Measurements from ENCODE around the gene PCSK5.

Gene PCSK5

GRCh38 chr9:76370396-76371023 is 480.0 kb downstream of the PCSK5 start:
- no peak for DNase-seq

DNA sequence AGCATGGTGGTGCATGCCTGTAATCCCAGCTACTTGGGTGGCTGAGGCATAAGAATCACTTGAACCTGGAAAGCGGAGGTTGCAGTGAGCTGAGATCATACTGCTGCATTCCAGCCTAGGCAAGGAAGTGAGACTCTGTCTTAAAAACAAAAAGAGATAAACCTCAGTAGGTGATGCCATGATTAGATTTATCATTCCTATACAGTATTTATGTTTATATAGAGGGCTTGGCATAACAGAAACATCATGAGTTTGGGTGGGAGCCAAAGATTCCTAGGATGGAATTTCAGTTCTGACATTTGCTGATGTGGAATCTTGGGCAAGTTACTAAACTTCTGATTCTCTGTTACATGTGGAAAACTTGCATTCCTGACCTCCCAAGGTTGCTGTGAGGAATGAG is 481.4 kb downstream of the PCSK5 start:
- no peak for DNase-seq

GRCh38 chr9:76372336-76372735 is 481.9 kb downstream of the PCSK5 start:
- DNase-seq: no peak

DNA sequence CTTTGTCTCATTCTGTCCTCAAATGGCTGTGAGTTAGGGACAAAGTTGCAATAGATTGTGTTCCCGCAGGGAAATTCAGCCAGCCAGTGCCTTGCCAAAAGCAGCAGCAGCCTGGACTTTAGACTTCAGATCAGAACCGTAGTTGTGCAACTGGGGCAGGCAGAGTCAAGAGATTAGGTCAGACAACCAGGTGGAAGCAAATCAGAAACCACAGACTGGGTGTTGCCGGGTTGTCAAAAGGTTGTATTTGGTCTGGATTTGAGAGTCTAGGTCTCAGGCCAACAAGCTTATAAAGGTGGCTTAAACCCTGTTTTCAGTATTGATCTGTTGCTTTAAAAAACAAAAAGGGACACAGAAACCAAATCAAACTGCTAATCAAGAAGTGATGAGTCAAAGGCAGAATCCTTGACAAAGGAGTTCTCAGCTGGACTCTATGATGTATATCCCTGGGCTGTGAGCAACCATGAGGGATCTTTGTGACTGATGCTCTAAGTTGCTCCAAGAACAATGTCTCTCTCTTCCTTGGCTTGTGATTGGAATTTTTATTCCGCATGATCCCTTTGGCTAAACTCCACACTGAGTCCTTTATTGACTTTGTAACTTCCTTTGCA is 482.8 kb downstream of the PCSK5 start:
- DNase-seq: no peak

GRCh38 chr9:76373784-76374474 is 483.5 kb downstream of the PCSK5 start:
- DNase-seq: no peak

GRCh38 chr9:76374783-76375559 is 484.5 kb downstream of the PCSK5 start:
- no peak for DNase-seq

DNA sequence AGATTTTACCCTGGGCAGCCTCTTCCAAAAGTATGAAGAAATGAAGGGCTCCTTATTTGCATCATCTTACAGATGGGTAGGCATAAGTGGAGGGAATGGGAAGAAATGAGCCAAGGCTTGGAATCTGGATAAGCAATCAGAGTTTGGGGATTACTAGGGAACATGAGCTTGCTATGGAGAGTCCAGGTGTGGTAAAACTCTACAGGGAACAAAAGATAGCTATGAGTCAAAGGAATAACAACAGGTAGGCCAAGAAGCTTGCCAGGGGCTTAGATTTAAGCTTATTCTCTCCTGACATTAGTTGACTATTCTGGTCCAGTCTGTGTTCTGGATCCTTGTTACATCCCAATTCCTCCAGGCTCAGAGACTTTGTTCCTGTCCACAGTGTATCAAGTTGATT is 487.3 kb downstream of the PCSK5 start:
- no peak for DNase-seq

- no peak for DNase-seq
These were observed 488.0 kb downstream of the PCSK5 start for GRCh38 chr9:76378367-76379073.

DNA sequence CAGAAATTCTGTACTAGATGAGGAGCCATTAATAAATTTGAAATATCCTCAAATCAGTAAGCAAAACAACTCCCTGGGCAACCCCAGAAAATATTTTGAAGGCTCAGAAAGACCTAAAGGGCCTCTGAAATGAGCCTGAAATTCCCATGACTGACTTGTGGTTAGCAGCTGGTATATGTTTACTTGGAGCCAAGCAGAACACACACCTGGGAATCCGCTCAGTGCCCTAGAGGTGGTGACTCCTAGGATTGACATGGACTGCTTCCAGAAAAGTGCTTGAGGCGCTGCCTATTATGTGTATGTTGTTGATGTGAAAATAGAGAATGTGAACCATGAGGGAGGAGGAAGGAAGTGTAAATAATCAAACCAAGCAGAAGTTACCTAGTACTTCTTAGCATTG is 489.0 kb downstream of the PCSK5 start:
- no peak for DNase-seq

DNA sequence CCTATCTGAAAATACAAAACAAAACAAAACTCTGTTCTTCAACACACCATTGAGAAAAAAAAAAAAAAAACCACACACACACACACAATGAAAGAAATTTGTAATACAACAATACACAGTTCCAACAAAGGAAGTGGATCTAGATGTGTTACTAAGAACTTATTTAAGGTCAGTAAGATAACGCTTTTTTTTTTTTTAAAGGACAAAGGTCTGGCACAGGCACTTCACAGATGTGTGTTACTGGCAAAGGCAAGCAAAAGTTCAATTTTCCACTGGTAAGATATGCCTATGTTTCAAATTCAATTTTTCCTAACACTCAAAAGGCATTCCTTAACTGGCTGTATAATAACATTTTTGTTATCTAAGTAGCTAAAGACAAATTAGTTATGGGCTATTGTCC is 500.2 kb downstream of the PCSK5 start:
- no peak for DNase-seq

DNA sequence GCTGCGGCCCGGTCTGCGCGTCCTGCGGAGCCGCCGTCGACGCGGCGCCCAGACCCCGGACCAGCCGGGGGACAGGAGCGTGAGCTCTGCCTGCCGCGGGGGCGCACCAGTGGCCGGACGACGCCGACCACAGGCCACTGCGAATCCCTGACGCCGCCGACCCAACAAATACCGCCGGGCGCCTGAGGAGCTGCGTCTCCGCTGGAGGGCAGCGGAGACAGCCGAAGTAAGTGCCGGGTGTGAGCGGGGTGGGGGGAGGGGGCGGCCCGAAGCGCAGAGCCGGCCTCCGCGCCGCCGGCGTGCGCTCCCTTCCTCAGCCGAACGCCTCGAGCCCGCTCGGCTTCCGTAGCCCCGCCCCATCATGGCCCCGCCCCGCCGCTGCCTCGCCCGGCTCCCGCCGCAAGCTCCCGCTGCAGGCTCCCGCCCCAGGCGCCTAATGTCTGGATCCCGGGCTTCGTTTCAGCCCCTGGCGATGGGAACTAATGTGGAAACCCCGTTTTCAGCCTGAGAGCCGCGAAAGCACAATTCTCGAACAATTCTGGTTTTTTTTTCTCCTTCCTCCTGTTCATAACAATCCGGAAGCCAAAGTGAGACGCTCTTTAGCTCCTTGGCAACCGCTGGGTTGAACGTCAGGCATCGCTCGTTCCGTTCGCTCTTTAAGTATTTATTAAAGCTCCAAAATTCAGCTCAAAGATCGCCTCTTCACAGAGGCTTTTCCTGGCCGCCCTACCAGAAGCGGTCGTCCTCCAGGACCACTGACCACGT is 503.9 kb downstream of the PCSK5 start, which contains the start of gene RFK:
TSS of gene RFK (minus strand) at position 232 of the 765 bp plus-strand sequence. CDS start 255 bp downstream, outside the sequence.
- DNase-seq: peak; percentile 98

DNA sequence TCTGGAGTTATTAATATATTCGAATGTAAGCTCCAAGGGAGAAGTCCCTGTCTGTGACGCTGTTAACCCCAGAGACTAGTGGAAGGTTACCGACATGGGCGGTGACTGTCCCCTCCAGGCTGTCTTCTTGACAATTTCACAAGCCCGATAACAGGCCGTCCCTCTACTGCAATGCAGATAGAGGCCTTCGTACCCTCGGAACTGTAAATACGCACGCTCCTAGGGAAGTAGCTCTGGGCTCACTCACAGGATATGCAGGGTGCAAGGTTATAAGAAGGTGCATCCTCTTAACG is 504.4 kb downstream of the PCSK5 start:
- DNase-seq: no peak

GRCh38 chr9:76395381-76395780 is 504.9 kb downstream of the PCSK5 start:
- DNase-seq: no peak

DNA sequence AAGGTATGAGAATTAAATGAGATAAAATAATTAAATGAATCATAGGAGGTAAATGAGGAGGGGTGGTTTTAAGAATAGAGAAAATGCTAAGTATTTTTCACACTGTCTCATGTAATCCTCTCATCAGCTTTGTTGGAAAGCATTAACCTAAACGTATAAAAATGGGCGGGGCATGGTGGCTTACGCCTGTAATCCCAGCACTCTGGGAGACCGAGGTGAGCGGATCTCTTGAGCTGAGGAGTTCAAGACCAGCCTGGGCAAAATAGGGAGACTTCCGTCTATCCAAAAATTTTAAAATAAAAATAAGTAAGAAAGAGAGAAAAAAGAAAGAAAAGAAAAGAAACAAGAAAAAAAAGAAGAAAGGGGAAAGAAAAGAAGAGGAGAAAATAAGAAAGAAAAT is 505.7 kb downstream of the PCSK5 start:
- no peak for DNase-seq

- no peak for DNase-seq
These were observed 506.1 kb downstream of the PCSK5 start for GRCh38 chr9:76396597-76396996.

DNA sequence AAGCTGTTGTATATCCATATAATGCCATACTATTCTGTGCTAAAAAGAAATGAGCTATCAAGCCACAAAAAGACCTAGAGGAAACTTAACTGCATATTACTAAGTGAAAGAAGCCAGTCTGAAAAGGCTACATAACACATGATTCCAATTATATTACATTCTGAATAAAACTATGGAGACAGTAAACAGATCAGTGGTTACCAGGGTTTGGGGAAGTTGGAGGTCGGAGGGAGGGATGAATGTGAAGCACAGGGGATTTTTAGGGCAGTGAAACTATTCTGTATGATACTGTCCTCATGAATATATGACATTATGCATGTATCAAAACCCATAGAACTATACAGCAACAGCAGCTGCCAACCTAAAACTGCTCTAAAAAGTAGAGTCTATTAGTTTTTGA is 509.4 kb downstream of the PCSK5 start:
- DNase-seq: no peak

GRCh38 chr9:76400534-76401096 is 510.1 kb downstream of the PCSK5 start:
- no peak for DNase-seq

DNA sequence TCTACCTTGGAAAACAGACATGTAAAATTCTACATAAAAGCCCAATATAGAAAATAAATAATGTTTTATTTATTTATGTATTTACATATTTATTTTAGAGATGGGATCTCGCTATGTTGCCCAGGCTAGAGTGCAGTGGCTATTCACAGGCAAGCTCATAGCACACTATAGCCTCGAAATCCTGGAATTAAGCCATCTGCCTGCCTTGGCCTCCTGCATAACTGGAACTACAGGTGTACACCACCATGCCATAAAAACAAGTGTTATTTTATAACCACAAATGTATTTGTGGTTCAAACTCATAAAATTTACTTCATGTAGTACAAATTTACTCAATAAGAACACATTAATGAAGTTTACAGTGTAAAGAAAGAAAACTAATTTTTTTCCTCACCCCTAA is 510.7 kb downstream of the PCSK5 start:
- DNase-seq: no peak

- DNase-seq: no peak
These were observed 511.3 kb downstream of the PCSK5 start for GRCh38 chr9:76401580-76402354.

DNA sequence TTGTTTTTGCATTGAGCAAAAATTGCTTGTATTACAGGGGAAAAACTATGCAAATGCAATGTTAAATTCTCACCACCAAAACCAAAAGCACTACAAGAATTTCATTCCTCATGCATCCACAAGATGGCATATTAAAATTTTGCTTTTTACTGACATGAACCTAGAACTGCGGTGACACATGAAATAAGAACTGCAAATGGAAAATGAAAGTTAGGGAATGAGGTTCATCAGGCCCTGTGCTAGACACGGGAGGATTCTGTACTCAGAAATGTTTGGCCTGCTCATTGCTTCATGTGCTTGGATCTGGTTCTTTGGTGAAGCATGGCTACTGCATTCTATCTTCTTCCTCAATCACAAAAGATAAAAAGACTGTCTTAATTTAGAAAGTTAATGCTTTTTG is 512.9 kb downstream of the PCSK5 start:
- DNase-seq: no peak

GRCh38 chr9:76404401-76404800 is 513.9 kb downstream of the PCSK5 start:
- DNase-seq: no peak
